DND-41 (cell line): ENCODE data around the gene CCDC3.

ENCODE experiments used
- CTCF ChIP-seq: IDR thresholded peaks from 2 replicates; pipeline ENCODE4 v1.5.1; 2012; ENCODE audit warnings: borderline replicate concordance, low read length, moderate library complexity, mild to moderate bottlenecking; ENCODE audit not compliant: poor library complexity, severe bottlenecking; ENCODE audit errors: extremely low read depth
- EZH2 ChIP-seq: IDR thresholded peaks from 3 replicates; pipeline ENCODE4 v1.6.1; 2012; ENCODE audit warnings: borderline replicate concordance, low read depth, mild to moderate bottlenecking, moderate library complexity, low read length, inconsistent platforms; ENCODE audit not compliant: severe bottlenecking

GRCh38 chr10:13049774-13050420, 48.4 kb upstream of the CCDC3 start:
- TF ChIP-seq CTCF: no peak
- no peak for TF ChIP-seq EZH2
